Body of pancreas (tissue), 4 donors: Measurements from ENCODE around the gene CLEC2A. TPM values are rescaled to one million over a fixed set of nuclear protein-coding genes. Genes with fewer than 3 reads are reported as not detected.

Experiments used
- ATAC-seq: fragments of 150-250 bp; one replicate; pipeline ENCODE4 v1.9.1; 2016
- DNase-seq, 4 donors: peaks; one replicate each; pipeline ENCODE4 v3.0.0-alpha.2; 2019
- H3K27ac ChIP-seq, 4 donors: fragments of 200-600 bp; sonication (generic); 1 replicate in 3 of 4; 2 replicates in 1 of 4; pipeline versions ENCODE4 v1.5.1 to v1.6.1; 2016 to 2019; ENCODE audit warnings: mild to moderate bottlenecking in 1 of 4, mixed read lengths in 1 of 4, moderate library complexity in 1 of 4
- H3K27me3 ChIP-seq, 2 donors: fragments of 200-600 bp; sonication (generic); one replicate each; pipeline ENCODE4 v1.6.0; 2016; ENCODE audit warnings: mild to moderate bottlenecking in 1 of 2
- H3K36me3 ChIP-seq, 2 donors: fragments of 200-600 bp; sonication (generic); replicated peaks in 1 of 2; 2 replicates each; pipeline ENCODE4 v1.5.1; 2016; ENCODE audit warnings: low read depth in 2 of 2; ENCODE audit not compliant: insufficient read depth in 1 of 2
- H3K4me1 ChIP-seq: fragments of 200-600 bp; sonication (generic); one replicate; pipeline ENCODE4 v1.6.0; 2016
- H3K4me3 ChIP-seq, 2 donors: fragments of 200-600 bp; sonication (generic); 1 replicate in 1 of 2; 2 replicates in 1 of 2; pipeline ENCODE4 v1.5.1; 2016 to 2019
- H3K9me3 ChIP-seq, 3 donors: fragments of 200-600 bp; sonication (generic); 1 replicate in 2 of 3; 2 replicates in 1 of 3; pipeline ENCODE4 v1.5.1; 2016
- CTCF ChIP-seq, 7 experiments: fragments of 450-650 bp in 4 of 7; fragments of 200-600 bp in 3 of 7; sonication (generic) in 3 of 7; IDR thresholded peaks; one replicate each; pipeline ENCODE4 v1.5.1; 2016 to 2019; ENCODE audit warnings: antibody characterized with exemption in 7 of 7
- POLR2A ChIP-seq, 3 donors: fragments of 450-650 bp; IDR thresholded peaks; one replicate each; pipeline ENCODE4 v1.6.1; 2016; ENCODE audit warnings: antibody characterized with exemption in 3 of 3, mild to moderate bottlenecking in 2 of 3
- whole genome bisulfite sequencing, 2 donors: methylation state at CpG; one replicate each; pipeline ENCODE4 v1.1.5; 2017; 5-methylcytosine and 5-hydroxymethylcytosine counted together
- intact Hi-C: fragments of 100-400 bp; cut with DNase I; formaldehyde crosslinking; loops from one replicate; pipeline ENCODE4 v1.15.1; 2023
- total RNA-seq, 2 donors: library from RNA; depleted of rRNA; stranded (reverse); fragments of >200 nt; gene quantifications; one replicate each; pipeline ENCODE4 v1.1.0, GENCODE V29; 2016

The CLEC2A gene
- total RNA-seq, 2 donors from 2014 or later = not detected

GRCh38 chr12:9911708-9912107, 20.5 kb downstream of the CLEC2A start:
- Histone ChIP-seq H3K9me3 (peaks cover 0 to 15% (median 0%) of the 10 kb centered on the region in 3 donors), H3K27me3 (no peaks in the 10 kb centered on the region), H3K4me1 (no peaks in the 10 kb centered on the region), H3K36me3 (no peaks in the 10 kb centered on the region), H3K4me3 (no peak overlapping the region), H3K27ac (no peak overlapping the region)
- TF ChIP-seq POLR2A (IDR thresholded peaks at IDR 0.05) (no peak), CTCF (IDR thresholded peaks at IDR 0.05) (no peak)
- DNase-seq (no peak), ATAC-seq (no peak)
- intact Hi-C loops = no loop called here

- H3K4me3 ChIP-seq = no peak overlapping the region
- DNase-seq = no peak
- no peaks in the 10 kb centered on the region for H3K36me3 ChIP-seq
- peaks cover 0 to 15% (median 0%) of the 10 kb centered on the region in 3 donors for H3K9me3 ChIP-seq
- no peaks in the 10 kb centered on the region for H3K27me3 ChIP-seq
- 66 to 69% methylated on average over 7 of the region's 7 CpGs for WGBS, 2 donors
- TF ChIP-seq POLR2A (IDR thresholded peaks at IDR 0.05) = no peak
- no peak for TF ChIP-seq CTCF (IDR thresholded peaks at IDR 0.05)
- no peak for ATAC-seq
- H3K4me1 ChIP-seq = no peaks in the 10 kb centered on the region
- intact Hi-C loops = no loop called here
- H3K27ac ChIP-seq = no peak overlapping the region
Observed at GRCh38 chr12:9910716-9911421, 21.3 kb downstream of the CLEC2A start.

DNA sequence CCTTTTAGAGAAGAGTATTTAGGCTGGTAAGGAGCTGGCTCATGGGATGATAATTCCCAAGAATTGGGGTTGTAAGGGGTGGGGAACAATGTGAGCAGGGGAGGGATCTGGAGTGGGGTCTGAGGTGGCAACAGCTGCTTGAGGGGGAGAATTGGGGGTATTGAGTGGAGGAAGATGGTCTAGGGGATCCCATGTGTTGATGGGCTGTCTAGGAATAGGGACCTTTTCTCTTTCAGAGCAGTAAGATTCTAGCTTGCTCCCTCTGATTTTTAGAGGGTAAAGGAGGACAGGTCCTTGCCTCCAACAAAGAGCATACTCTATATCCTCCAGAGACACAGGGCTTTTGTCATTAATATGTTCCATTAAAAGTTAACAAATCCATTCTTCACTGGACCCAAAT, 22.4 kb downstream of the CLEC2A start:
- H3K4me3 ChIP-seq = no peak overlapping the region
- no peaks in the 10 kb centered on the region for H3K36me3 ChIP-seq
- no peak for TF ChIP-seq POLR2A (IDR thresholded peaks at IDR 0.05)
- no peak for TF ChIP-seq CTCF (IDR thresholded peaks at IDR 0.05)
- intact Hi-C loops = no loop called here
- no peaks in the 10 kb centered on the region for H3K27me3 ChIP-seq
- no peak overlapping the region for H3K27ac ChIP-seq
- no peaks in the 10 kb centered on the region for H3K4me1 ChIP-seq
- DNase-seq = no peak
- peaks cover 0 to 15% (median 0%) of the 10 kb centered on the region in 3 donors for H3K9me3 ChIP-seq
- ATAC-seq = no peak

DNA sequence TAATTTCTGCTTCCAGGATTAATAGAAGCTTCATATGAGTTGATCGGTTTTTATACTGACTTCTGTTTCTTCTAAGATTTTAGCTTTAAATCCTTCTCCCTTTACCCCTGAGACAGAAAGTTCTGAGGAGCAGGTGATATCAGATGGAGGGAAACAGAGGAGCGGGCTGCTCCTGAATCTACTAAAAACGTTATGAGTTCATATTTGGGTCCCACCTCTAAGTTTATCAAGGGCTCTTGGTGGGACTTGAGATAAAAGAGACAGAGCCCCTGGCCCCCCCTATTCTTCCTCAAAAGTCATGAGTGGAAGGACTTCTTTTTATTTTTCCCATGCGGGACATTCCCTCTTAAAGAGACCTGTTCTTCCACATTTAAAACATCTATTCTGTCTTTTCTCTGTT, 23.8 kb downstream of the CLEC2A start:
- DNase-seq (no peak), ATAC-seq (no peak)
- intact Hi-C loops = no loop called here
- no peaks in the 10 kb centered on the region for H3K36me3 ChIP-seq
- no peak overlapping the region for H3K4me3 ChIP-seq
- no peaks in the 10 kb centered on the region for H3K27me3 ChIP-seq
- H3K27ac ChIP-seq = no peak overlapping the region
- TF ChIP-seq CTCF (IDR thresholded peaks at IDR 0.05) (no peak), POLR2A (IDR thresholded peaks at IDR 0.05) (no peak)
- 80 to 82% methylated on average over 4 of the region's 4 CpGs for WGBS, 2 donors
- H3K9me3 ChIP-seq = peaks cover 0 to 15% (median 0%) of the 10 kb centered on the region in 3 donors
- H3K4me1 ChIP-seq = no peaks in the 10 kb centered on the region

GRCh38 chr12:9907769-9908168, 24.4 kb downstream of the CLEC2A start:
- no peak overlapping the region for H3K4me3 ChIP-seq
- no peak overlapping the region for H3K27ac ChIP-seq
- intact Hi-C loops = no loop called here
- TF ChIP-seq POLR2A (IDR thresholded peaks at IDR 0.05) (no peak), CTCF (IDR thresholded peaks at IDR 0.05) (no peak)
- no peaks in the 10 kb centered on the region for H3K36me3 ChIP-seq
- peaks cover 0 to 15% (median 0%) of the 10 kb centered on the region in 3 donors for H3K9me3 ChIP-seq
- H3K27me3 ChIP-seq = no peaks in the 10 kb centered on the region
- no peaks in the 10 kb centered on the region for H3K4me1 ChIP-seq
- DNase-seq (no peak), ATAC-seq (no peak)
- WGBS, 2 donors = 74 to 82% methylated on average over 7 of the region's 7 CpGs
